Coronary artery (tissue), 2 donors: ENCODE measurements around the gene TIMELESS.
A peak's percentile ranks its signal among the peaks of the same experiment; 100 is the strongest.

Experiments used
- DNase-seq: peaks from one replicate; pipeline ENCODE4 v3.0.0-alpha.2; 2017; ENCODE audit warnings: low spot score
- H3K27ac ChIP-seq, 2 donors: fragments of 200-600 bp; sonication (generic); one replicate each; pipeline ENCODE4 v1.5.1; 2016 to 2019
- H3K4me3 ChIP-seq: fragments of 200-600 bp; sonication (generic); 2 replicates; pipeline ENCODE4 v1.5.1; 2016; ENCODE audit warnings: mild to moderate bottlenecking, moderate library complexity
- TF ChIP-seq, protein P1 (sequence below): fragments of 200-600 bp; sonication (generic); IDR thresholded peaks from one replicate; pipeline ENCODE4 v1.5.1; 2019; ENCODE audit warnings: antibody characterized with exemption

The TIMELESS gene

DNA sequence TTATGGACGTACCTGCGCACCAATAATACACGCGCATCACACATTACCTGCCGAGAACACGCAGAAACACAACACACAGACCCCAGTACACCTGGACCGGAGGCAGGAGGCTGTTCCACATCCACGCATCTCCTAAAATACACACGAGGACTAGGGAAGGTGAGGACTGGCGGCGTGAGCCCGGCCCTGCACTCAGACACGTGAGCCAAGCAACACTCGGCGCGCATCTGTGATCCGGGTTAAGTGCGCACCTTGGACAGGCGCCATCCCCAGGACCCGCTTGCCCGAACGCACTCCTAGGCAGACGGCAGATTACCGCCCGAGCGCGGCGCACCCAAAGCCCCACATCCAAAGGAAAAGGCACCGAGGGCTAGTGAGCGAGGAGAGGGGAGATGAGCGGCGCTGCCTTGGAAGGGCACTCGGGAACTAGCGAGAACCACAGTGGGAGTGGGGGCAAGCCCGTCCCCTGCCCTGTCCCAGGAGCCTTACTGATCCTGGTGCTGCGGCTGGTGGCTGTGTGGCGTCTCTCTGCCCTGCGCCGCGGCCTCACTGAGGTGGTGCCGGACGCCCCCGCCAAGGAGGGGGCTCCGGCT is 38.3 kb upstream of the TIMELESS start:
- DNase-seq = no peak
- TF ChIP-seq, protein P1, sequence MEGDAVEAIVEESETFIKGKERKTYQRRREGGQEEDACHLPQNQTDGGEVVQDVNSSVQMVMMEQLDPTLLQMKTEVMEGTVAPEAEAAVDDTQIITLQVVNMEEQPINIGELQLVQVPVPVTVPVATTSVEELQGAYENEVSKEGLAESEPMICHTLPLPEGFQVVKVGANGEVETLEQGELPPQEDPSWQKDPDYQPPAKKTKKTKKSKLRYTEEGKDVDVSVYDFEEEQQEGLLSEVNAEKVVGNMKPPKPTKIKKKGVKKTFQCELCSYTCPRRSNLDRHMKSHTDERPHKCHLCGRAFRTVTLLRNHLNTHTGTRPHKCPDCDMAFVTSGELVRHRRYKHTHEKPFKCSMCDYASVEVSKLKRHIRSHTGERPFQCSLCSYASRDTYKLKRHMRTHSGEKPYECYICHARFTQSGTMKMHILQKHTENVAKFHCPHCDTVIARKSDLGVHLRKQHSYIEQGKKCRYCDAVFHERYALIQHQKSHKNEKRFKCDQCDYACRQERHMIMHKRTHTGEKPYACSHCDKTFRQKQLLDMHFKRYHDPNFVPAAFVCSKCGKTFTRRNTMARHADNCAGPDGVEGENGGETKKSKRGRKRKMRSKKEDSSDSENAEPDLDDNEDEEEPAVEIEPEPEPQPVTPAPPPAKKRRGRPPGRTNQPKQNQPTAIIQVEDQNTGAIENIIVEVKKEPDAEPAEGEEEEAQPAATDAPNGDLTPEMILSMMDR = no peak
- peak overlapping the region; percentile 72 for H3K4me3 ChIP-seq
- no peak overlapping the region for H3K27ac ChIP-seq

- DNase-seq = no peak
- TF ChIP-seq, protein P1 = no peak
- Histone ChIP-seq H3K4me3 (no peak overlapping the region), H3K27ac (no peak overlapping the region)
Observed at GRCh38 chr12:56486694-56487093, 37.5 kb upstream of the TIMELESS start.

DNA sequence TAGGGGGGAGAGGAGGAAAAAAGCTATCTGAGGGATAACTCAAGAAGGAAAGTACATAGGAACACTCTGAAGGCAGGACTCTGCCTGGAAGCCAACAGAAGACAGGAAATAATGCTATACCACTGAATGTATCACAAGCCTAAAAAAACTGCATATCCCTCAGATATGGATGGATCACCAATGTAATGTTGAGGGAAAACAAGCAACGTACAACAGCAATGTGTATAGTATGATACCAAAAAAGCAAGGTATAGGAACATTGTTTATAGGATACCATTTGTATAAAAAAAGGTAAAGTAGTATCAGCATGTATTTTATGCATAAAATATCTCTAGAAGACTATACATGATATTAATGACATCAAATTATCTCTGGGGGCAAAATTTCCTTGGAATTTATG is 35.3 kb upstream of the TIMELESS start:
- TF ChIP-seq, protein P1 = no peak
- no peak overlapping the region for H3K4me3 ChIP-seq
- DNase-seq = no peak
- no peak overlapping the region for H3K27ac ChIP-seq

DNA sequence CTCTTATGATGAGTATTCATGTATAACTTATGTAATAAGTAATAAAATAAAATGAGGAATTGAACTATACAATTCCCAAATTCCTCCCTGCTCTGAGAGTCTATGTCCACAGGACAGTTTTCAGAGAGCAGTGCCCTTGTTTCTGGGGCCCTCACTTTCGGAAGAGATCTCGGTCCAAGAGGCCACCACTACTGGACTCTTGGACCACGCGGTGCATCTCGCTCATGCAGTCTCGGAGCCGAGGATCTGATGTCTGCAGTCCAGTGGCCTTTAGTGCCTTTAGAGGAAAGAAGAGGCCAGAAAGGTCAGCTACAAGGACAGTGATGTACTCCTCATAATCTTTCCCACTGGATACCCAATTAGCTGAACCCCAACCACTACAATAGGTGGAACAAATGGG is 30.4 kb upstream of the TIMELESS start:
- TF ChIP-seq, protein P1 = no peak
- Histone ChIP-seq H3K4me3 (no peak overlapping the region), H3K27ac (no peak overlapping the region)
- no peak for DNase-seq

DNA sequence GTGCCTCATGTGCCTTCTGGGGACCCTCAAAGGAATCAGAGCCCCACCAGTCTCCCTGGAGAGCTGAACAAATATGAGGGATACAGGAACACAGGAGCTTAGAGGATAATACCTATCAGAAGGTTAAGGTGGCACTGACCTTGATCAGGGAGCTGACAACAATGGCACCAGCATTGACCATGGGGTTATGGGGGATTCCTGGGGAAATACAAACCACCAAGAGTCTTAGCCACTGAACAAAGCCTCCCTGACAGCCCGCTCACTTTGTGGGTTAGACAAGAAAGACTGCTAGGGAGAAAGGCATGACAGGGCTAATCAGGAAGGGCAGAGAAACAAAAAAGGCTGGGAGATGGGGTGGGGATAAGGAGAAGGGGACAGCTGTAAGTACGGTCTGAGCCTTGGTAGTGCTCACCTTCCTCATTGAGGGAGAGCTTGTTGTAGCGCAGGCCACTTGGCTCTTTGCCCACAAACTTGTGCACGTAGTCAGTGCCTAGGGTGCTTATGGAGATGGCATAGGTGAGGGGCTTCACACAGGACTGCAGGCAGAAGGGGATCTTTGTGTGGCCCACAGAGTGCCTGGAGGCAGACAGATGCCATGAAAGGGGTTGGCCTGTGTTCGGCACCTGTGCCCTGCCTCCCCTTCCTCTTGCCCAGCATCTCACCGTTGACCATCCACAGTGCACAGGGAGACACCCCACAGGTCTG is 28.4 kb upstream of the TIMELESS start:
- DNase-seq = no peak
- no peak overlapping the region for H3K4me3 ChIP-seq
- H3K27ac ChIP-seq = no peak overlapping the region
- TF ChIP-seq, protein P1 = no peak

DNA sequence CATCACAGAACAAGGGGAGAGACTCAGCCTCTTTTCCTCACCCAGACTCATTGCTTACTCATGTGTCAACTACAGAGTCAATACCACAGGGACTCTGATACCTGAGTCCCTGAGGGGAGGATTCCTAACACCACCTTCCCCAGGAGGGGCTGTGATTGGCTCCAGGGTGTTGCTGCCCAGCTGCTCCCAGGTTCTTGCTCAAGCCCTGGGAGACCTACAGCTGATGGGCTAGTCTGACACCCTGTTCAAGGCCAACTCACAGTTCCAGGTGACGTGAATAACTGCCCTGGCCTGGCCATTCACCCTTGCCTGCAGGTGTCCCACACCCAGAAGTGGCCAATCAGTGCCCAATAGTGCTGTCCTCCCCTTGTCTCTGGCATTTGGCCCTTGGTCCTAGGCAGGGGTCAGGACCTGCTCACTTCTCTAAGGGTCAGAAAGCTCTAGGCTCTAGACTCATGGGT is 27.8 kb upstream of the TIMELESS start:
- TF ChIP-seq, protein P1 = no peak
- no peak for DNase-seq
- Histone ChIP-seq H3K27ac (no peak overlapping the region), H3K4me3 (no peak overlapping the region)

DNA sequence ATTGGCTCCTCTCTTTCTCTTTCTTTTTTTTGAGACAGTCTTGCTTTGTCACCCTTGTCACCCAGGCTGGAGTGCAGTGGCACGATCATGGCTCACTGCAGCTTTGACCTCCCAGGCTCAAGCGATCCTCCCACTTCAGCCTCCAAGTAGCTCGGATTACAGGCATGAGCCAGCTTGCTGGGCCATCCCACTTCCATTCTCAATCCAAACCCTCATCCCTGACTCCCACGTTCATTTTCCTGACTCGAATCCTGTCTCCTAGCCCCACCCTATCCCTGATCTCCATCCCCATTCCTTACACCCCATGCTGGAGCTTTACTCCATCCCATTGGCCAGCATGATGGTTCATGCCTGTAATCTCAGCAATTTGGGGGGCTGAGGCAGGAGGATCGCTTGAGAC is 26.9 kb upstream of the TIMELESS start:
- TF ChIP-seq, protein P1 = no peak

More for the DNA sequence above, 26.9 kb upstream of the TIMELESS start:
- H3K27ac ChIP-seq = no peak overlapping the region
- no peak overlapping the region for H3K4me3 ChIP-seq
- DNase-seq = no peak
